Adipose tissue (tissue), 3 donors: ENCODE measurements around the gene NDUFAF7. TPM values are rescaled to one million over a fixed set of nuclear protein-coding genes. Genes with fewer than 3 reads are reported as not detected.
"Not testable (repeated sequence)": the region's sequence is repeated elsewhere in the genome, so short reads cannot be mapped to it uniquely, and the experiment has no call there.

Source experiments
- H3K27ac ChIP-seq: one replicate; pipeline ENCODE4 v1.5.1; 2013; ENCODE audit warnings: low read depth, low read length
- WGBS, 3 donors: extraction: QIAGEN DNeasy Blood & Tissue Kit; methylation state at CpG; one replicate each; pipeline ENCODE4 v1.1.7; 2013; 5-methylcytosine and 5-hydroxymethylcytosine counted together
- polyA plus RNA-seq, 3 donors: library from polyadenylated mRNA; stranded (reverse); fragments of 200-250 nt; gene quantifications; one replicate each; pipeline ENCODE4 v1.2.3, GENCODE V29; 2013
- donor health status: healthy with polysubstance abuse.
- donor health status: Bipolar disorder and iron deficiency.
- donor health status: healthy.

Gene NDUFAF7
- polyA plus RNA-seq, 3 donors, result 6.4 to 11.1 (median 10.3) TPM

DNA sequence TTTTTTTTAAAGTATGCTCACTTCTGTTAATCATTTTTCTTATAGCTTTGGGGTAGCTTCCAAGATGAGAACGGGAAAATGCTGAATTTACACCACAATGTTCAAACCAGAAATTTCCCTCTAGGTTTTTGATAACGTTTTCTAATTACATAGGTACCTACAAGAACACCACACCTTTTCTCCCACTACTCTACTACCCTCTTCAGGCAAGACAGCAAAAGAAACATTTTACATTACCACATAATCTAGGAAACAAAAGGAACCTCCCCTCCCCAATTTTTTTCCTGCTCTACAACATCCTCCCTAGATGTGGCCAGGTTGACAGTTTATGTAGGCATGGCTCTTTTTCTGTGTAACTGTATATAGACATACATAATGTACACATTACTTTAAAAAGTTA lies 32.4 kb downstream of the NDUFAF7 start:
- H3K27ac ChIP-seq, result no peak overlapping the region
- 76 to 84% (median 82%) methylated on average over 2 of the region's 2 CpGs for WGBS, 3 donors

DNA sequence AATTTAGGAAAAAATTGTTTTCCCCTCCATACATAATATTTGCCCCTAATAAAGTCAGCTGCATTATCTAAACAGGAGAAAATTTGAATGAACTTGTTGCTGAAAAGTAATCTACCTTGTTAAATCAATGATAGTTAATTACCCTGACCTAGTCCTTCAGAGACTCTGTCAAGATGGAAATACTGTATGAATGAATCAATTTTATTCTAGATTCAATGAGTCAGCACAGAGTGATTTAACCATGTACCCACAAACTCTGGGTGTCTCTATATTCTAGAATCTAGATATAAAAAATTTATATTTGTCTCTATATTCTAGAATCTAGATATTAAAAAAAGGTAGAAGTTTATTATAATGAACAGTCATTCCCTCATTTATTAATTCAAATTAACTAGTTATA lies 36.2 kb downstream of the NDUFAF7 start:
- H3K27ac ChIP-seq, result no peak overlapping the region

DNA sequence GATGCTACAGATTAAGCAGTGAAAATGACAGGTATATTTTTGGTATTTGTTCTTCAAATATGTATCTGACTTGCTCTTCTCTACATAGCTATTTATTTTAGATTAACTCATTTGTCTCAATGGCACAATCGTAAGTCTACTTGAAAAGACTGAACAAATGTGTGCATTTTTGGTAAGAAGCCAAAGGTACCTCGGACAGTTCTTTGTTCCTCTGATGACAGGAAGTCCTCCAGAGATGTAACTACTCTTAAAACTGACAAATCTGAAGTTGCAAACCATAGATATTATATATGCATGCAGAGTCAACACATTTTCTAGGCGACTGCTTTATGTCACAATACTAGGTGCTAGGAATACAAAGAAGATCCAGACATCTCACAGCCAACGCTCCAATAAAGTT lies 36.7 kb downstream of the NDUFAF7 start:
- WGBS, 3 donors, result 77 to 89% (median 77%) methylated on average over 4 of the region's 4 CpGs
- H3K27ac ChIP-seq, result no peak overlapping the region

- H3K27ac ChIP-seq, result no peak overlapping the region
- 80 to 88% (median 82%) methylated on average over 7 of the region's 7 CpGs for WGBS, 3 donors
Observed at GRCh38 chr2:37271376-37272067, 40.1 kb downstream of the NDUFAF7 start.

GRCh38 chr2:37274359-37274965 lies 43.0 kb downstream of the NDUFAF7 start:
- WGBS, 3 donors, result 54 to 87% (median 64%) methylated on average over 6 of the region's 6 CpGs
- no peak overlapping the region for H3K27ac ChIP-seq

DNA sequence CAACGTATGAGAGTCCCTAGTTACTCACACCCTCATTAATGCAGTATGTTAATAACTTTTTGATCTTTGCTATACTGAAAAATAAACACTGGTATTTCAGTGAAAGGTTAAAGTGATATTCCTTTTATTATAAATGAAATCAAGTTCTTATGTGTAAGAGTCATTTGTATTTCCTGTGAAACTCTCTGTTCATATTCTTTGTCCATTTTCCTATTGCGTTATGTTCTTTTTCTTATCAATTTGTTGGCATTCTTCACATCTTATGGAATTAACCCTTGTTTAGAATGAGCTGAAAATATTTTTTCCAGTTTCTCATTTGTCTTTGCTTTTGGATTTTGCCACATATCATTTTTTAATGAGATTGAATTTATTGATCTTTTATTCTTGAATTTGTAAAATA lies 44.8 kb downstream of the NDUFAF7 start:
- 79 to 90% (median 82%) methylated on average over 2 of the region's 2 CpGs for WGBS, 3 donors

DNA sequence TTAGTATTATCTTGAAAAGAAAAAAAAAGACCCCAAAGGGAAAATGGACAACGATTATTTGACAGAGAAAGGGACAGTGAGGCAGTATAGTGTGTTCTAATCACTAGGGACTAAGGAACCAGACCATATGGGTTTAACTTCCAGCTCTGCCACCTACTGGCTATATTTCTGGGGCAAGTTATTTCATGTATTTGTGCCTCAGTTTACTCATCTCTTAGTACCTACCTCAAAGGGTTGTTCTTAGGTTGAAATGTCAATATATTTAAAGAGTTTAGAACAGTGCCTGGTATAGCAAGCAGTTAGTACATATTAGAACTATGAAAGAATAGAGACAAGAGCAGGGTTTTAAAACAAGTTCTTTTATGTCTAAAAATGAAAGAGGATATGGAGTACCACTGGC lies 50.5 kb downstream of the NDUFAF7 start:
- 96 to 98% (median 98%) methylated on average over 1 of the region's 1 CpG for WGBS, 3 donors
- no peak overlapping the region for H3K27ac ChIP-seq

More for the DNA sequence above, 44.8 kb downstream of the NDUFAF7 start:
- no peak overlapping the region for H3K27ac ChIP-seq

DNA sequence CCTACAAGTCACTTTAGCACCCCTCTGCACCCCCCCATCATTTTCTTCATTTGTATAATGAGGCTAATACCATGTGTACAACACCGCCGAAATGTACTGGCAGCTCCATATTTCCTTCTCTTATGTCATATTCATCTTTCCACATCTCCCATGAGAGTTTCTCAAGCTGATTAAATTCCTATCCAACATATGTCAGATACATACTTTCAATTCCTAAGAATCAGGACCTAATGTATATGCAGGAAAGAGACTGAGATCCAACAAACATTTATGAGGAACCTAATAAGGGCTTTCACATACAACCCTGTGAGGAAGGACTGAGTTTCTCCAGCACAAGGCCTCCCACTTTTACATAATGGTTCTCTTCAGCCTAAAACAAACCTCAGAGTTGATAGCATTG lies 51.3 kb downstream of the NDUFAF7 start:
- H3K27ac ChIP-seq, result no peak overlapping the region
- WGBS, 3 donors, result 90 to 96% (median 94%) methylated on average over 2 of the region's 2 CpGs

- WGBS, 3 donors, result 97 to 100% (median 99%) methylated on average over 2 of the region's 2 CpGs
- no peak overlapping the region for H3K27ac ChIP-seq
Observed at GRCh38 chr2:37283207-37283606, 51.7 kb downstream of the NDUFAF7 start.

- H3K27ac ChIP-seq, result no peak overlapping the region
Observed at GRCh38 chr2:37284381-37284780, 52.9 kb downstream of the NDUFAF7 start.

DNA sequence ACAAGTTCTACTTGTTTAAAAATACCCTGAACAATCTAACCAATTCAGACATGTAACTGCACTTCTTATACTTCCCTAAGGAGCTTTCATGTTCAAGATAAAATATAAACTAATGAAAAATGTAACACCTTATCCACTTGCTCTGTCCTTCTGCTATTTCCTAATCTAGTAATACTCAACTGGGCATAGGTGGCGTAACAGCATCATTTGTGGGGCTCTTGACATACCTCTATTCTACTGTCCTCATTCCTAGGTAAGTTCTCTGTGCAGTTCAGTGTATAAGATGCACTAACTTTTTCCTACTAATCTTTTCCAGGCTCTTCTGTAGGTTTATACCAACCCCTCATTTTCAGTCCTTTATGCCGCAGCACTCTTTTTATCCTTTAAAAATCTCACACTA lies 56.5 kb downstream of the NDUFAF7 start:
- 89 to 92% (median 90%) methylated on average over 2 of the region's 2 CpGs for WGBS, 3 donors
- H3K27ac ChIP-seq, result no peak overlapping the region

DNA sequence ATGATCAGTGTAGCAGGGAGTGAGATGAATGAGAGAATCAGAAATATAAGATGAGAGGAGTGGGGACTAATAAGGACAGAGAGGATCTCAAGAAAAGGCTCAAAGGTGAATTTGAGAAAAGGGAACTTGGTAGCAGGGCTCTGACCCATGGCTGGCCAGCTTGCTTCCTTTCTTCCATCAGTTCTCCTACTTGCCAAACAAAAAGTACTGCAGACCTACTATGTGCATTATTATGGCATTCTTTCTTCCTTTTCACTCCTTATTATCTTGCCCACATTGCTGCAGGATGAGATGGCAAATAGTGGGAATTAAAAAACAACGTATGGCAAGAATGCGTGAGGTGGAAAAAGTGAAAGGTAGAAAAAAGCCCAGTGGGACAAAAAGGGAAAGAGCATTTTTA lies 60.2 kb downstream of the NDUFAF7 start:
- 93 to 96% (median 94%) methylated on average over 2 of the region's 2 CpGs for WGBS, 3 donors
- H3K27ac ChIP-seq, result no peak overlapping the region

GRCh38 chr2:37294858-37295257 lies 63.4 kb downstream of the NDUFAF7 start:
- 93 to 96% (median 94%) methylated on average over 2 of the region's 2 CpGs for WGBS, 3 donors

DNA sequence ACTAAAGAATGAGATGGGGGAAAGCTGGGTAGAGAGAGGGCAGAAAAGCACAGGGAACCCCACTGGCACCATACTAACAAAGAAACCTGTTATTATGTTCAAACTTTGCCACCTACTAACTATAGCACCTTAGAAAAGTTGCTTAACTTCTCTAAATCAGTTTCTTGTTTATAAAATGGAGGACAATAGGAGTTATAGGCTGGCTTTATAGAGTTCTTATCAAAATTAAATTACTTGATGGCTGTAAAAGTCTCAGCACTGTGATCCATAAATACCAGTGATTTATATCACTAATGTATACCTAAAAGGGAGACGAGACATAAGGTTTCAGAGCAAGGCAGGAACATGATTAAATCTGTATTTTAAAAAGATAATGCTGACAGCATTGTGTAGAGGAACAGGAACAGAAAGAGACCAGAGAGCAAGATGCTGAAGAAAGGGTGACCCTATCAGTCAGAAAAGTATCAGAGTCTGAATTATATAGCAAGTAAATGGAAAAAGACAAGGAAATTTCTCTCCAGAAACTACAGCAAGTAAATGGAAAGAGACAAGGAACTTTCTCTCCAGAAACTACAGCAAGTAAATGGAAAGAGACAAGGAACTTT lies 64.1 kb downstream of the NDUFAF7 start:
- WGBS, 3 donors, result 85 to 91% (median 86%) methylated on average over 1 of the region's 1 CpG
- no peak overlapping the region for H3K27ac ChIP-seq

More at GRCh38 chr2:37294858-37295257, 63.4 kb downstream of the NDUFAF7 start:
- H3K27ac ChIP-seq, result not testable (repeated sequence)

GRCh38 chr2:37297632-37298031 lies 66.2 kb downstream of the NDUFAF7 start:
- H3K27ac ChIP-seq, result no peak overlapping the region

Other genes starting within 250 kb of the NDUFAF7 start
- gene HEATR5B, start 147.3 kb upstream of the NDUFAF7 start, polyA plus RNA-seq, result 10 to 100 TPM in 1 of 3 donors, 1 to 10 TPM in 2; 6.3 to 10.8 (median 7.9) TPM
- gene GPATCH11, start 147.1 kb upstream of the NDUFAF7 start, polyA plus RNA-seq, result 10 to 100 TPM in 2 of 3 donors, 1 to 10 TPM in 1; 2.1 to 12.8 (median 11.8) TPM
- 10 to 100 TPM in 1 of 3 donors, 1 to 10 TPM in 2; 3.6 to 11.7 (median 6.7) TPM for gene EIF2AK2, start 74.7 kb upstream of the NDUFAF7 start, polyA plus RNA-seq
- not detected for gene SULT6B1, start 43.0 kb upstream of the NDUFAF7 start, polyA plus RNA-seq
- gene CEBPZOS, start 35.2 kb upstream of the NDUFAF7 start, polyA plus RNA-seq, result 10 to 100 TPM; 13.8 to 46.9 (median 21.6) TPM
- gene CEBPZ, start 62 bp upstream of the NDUFAF7 start, polyA plus RNA-seq, result 10 to 100 TPM; 29.6 to 68.8 (median 37.9) TPM
- gene PRKD3, start 93.2 kb downstream of the NDUFAF7 start, polyA plus RNA-seq, result 10 to 100 TPM in 2 of 3 donors, 1 to 10 TPM in 1; 4.2 to 17.8 (median 12.5) TPM
- gene QPCT, start 113.0 kb downstream of the NDUFAF7 start, polyA plus RNA-seq, result 1 to 10 TPM; 3.3 to 4.3 (median 4.3) TPM